GM18870 (cell line): ENCODE measurements around the gene ADRA2A.

Experiments used
- ATAC-seq: cut with Tn5 transposase; IDR thresholded peaks from one replicate; pipeline ENCODE4 v1.9.1; 2021; ENCODE audit warnings: moderate library complexity; ENCODE audit not compliant: unreplicated experiment

Gene ADRA2A

DNA sequence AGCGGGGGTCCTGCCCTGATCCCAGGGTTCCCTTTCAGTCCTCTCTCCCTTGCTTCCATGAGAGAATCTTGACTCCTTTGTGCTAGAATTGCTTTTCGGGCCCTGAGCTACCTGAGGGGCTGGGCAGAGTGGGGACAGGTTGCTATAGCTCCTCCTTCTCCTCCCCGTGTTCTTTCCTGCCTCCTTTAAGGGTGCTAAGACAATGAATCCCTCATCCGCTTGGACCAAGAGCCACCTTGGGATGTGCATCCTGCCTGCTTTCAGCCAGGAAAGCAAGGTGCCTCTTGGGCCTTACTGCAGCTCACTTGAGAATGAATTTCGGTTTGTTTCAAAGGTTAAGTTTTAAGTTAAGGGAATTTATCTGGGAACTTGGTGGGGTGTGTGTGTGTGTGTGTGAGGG is 53.6 kb downstream of the ADRA2A start:
- ATAC-seq: no peak
